NCI-H2029 treated with DMSO at 0.1 percent for 48 hours (cell line): ENCODE results near the gene OSCP1.

ENCODE experiments used
- DNase-seq: peaks from one replicate; lab custom pipeline; 2025; lab: John Stamatoyannopoulos, UW

The OSCP1 gene

DNA sequence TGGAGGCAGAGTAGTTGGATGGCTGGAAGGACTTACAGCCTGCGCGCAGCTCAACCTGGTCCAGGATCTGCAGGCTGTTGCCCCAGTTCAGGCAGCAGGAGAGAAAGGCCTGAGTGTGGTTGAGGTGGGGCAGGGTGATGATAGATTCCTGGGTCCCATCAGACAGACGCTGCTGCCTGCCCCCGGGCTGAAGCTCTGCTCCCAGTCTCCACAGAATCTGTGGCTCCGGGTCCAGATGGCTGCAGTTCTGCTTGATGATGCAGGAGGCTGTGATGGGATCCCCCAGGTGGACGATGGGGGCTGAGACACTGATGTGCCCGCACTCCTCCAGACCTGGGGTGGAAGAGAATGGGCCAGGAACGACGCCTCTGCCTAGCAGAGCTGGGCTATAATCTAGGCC, 25.1 kb upstream of the OSCP1 start:
- no peak for DNase-seq

DNA sequence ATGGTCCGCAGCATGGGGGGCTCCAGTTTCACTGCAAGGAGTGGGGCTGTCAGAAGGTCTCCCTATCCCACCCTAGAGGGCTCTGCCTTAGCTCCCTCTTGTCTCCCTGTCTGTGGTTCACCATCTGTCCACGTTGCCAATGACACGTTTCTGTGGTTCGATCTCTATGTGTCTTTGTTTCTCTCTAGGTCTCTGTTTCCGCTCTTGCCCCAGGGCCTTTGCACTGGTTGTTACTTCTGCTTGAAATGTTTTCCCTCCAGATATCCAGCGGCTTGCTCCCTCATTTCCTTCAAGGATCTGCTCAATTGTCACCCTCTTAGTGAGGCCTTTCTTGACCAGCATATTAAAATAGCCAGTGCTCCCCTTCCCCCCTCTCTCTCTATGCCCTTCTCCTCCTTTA, 22.4 kb upstream of the OSCP1 start:
- DNase-seq = no peak

- no peak for DNase-seq
Observed at GRCh38 chr1:36471830-36472641, 21.8 kb upstream of the OSCP1 start.

DNA sequence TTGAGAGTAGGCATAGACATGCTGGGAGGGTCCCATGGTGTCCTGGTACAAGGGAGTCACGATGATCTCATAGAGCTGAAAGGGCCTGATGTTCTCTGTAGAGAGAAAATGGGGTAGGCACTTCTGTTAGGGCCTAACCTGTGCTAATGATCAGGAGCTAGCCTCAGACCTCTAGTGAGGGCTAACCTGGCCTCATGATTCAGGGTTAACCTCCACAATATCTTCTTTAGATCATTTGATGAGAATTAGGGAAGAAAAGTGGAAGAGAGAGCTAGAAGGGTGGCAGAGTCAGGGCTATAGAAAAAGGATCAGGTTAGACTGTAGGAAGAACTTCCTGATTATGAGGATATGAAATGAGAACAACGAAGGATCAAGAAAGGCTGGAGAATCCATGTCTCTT, 18.9 kb upstream of the OSCP1 start:
- no peak for DNase-seq

GRCh38 chr1:36467700-36468455, 17.6 kb upstream of the OSCP1 start:
- no peak for DNase-seq

- no peak for DNase-seq
Observed at GRCh38 chr1:36467027-36467410, 16.8 kb upstream of the OSCP1 start.

DNA sequence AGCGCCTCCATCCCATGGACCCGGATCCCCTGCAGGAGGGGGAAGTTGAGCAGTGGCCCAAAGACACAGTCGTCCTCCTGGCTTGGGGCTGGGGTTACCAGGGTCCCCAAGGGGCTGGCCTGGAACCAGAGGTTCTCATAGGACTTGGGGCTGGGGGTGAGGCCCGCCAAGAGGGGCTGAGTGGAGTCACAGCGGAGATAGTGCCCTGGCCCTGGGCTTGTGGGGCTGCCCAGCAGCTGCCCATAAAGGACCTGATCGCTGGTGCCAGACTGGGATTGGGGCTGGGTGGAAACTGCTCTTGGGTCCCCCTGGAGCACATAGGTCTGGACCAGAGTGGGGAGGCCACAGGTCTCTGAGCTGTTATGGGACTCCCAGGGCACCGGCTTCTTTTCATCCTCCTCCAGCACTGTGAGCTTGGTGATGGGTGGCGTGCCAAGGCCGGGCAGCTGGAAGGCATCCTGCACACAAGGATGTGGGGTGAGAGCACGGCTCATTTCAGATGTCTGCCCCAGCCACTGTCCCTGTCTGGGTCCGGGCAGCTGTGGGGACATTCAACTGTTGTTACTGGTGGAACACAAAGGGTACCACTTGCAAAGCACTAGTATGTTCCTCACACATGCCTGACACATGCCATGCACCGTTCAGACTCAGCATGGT, 16.2 kb upstream of the OSCP1 start:
- DNase-seq = no peak

DNA sequence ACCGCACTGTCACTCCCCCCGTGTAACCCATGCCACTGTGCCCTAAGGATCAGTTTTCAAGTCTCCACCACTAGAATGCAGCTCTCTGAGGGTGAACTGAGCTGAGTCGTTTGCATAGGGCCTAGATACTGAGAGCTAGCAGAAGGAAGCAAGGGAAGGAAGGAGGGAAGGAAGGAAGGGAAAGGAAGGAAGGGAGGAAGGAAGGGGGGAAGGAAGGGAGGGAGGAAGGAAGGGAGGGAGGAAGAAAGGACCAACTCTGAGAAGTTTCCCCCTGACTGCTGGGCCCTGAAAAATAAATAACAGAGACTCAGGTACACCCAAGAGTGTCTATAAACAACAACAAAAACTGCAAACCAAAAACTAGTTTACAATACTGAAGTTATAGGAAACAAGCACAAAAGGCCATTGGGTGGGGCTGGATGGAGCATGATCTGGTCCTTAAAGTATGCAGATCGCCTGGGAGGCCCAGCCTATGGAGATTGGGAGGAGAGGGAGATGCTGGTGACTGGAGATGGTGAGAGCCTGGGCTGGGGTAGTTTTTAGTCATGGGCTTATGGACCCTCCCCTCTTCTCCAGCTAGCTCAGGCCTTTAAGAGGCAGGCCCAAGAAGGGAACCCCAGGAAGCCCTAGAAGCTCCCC, 15.6 kb upstream of the OSCP1 start:
- no peak for DNase-seq

DNA sequence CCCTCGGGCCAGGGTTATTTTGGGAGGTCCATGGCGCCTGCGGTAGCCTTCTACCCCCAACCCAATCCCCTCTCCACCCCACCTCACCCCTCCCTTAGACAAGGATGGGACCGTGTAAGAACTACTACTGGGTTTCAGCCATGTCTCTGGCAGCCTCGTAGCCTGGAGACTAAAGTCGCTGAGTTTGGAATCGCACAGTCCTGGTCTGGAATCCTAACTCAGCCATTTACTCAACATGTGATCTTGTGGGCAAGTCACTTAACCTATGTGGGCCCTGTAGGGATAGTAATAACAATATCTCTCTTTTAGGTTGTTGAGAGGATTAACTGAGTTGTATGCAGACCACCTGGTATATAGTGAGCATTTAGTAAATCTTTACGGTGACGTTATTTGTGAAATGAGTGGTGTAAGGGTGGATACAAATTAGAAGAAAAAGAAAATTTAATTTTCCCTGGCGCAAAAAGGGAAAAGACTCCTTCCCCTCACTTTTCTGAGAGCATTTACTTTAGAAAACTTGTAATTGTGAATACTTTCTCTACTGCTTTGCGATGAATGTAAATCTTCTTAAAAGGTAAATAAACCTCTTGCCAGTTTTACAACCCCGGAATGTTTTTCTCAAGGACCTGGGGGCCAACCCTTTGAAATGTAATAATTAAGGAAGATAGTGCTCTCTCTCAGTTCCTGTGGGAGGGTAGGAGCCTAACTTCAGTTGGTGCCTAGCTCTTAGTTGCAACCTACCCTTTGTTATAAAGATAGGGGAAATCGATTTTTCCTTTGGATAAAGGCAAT, 14.5 kb upstream of the OSCP1 start:
- peak; percentile 95 for DNase-seq

- DNase-seq = peak; percentile 100
Observed at GRCh38 chr1:36463803-36464604, 13.8 kb upstream of the OSCP1 start, which contains the start of gene MRPS15. Gene MRPS15, minus strand, starts transcription at chr1:36464384. Its CDS starts 109 bp downstream, at chr1:36464275.

DNA sequence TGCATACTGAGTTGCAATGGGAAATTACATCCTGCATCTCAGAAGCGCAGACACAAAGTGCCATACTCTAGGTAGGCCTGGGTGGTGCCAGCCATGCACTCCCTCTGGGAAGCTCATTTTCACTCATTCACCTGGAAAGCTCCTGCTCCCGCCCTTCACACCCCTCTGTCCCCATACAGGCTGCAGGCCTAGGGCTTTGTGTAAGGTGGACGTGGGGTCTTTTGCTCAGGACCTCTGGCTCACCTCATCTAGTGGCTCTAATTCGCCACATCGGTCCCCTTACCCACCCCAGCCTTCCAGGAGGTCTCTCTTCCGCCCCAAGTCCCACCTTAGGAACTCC, 13.2 kb upstream of the OSCP1 start:
- no peak for DNase-seq

GRCh38 chr1:36458910-36459309, 8.7 kb upstream of the OSCP1 start:
- no peak for DNase-seq

- peak; percentile 58 for DNase-seq
Observed at GRCh38 chr1:36457691-36458090, 7.4 kb upstream of the OSCP1 start.

DNA sequence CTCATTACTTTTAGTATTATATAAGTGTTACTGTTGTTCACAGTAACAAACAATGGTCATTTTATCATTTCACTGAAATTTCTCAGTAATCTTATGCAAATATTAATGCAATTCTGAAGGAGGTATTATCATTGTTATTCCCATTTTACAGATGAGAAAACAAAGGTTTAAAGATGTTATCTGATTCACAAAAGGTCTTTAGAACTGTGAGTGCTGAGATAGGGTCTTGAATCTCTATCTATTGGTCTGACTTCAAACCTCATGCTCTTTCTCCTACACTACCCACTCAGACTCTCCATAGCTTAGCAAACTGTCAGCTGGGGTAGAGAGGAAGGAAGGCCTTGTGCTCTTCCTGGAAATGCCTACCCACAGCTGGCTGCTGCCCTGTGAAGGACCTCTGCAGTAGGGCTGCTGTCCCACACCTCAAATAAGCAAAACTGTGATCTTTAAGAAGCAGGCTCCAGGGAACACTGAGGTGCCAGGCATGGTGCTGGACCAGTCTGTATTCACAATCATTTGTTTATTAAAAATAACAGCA, 6.2 kb upstream of the OSCP1 start:
- no peak for DNase-seq

DNA sequence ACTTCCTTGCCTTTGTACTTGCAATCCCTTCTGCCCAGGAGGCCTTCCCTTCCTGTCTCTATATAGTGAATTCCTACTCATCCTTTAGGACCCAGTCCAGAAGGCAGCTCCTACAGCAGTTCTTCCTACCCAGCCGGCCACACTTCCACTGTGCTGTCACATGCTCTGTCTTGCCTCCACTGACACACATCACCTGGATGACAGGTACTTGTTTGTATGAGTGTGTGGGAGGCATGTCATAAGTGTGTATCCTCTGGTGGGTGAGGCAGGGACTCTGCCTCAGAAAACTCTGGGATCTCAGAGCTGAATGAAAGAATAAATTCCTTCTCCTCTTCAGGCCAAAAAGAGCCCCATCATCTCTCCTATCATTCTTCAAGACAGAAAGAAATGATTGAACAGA, 5.1 kb upstream of the OSCP1 start:
- DNase-seq = no peak

DNA sequence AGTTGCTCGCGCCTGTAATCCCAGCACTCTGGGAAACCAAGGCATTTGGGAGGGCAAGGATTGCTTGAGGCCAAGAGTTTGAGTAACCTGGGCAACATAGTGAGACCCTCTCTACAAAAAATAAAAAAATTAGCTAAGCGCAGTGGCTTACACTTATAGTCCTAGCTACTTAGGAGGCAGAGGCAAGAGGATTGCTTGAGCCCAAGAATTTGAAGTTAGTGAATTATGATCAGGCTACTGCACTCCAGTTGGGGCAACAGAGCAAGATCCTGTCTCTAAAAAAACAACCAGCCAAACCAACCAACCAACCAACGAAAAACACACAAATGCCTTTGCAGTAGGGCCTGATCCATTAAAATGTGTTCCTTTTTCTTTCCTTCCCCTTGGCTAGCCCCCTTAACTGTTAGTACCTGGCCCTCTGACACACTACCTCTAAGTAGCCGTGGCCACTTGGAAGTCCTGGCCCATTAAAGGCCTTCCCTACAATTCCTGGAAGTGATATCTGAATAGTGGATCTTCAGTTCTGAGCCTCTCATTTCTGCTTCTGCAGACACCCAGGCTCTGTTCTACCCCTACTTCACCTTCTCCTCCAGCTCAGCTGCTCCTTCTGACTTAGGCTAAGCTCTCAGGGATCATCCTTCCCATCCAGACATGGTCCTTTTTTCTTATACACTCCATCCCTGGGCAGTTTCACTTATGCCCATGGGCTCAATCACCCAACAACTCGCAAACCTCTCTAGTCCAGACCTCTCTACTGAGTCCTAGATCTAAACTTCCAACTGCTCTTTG, 3.5 kb upstream of the OSCP1 start:
- DNase-seq = no peak

DNA sequence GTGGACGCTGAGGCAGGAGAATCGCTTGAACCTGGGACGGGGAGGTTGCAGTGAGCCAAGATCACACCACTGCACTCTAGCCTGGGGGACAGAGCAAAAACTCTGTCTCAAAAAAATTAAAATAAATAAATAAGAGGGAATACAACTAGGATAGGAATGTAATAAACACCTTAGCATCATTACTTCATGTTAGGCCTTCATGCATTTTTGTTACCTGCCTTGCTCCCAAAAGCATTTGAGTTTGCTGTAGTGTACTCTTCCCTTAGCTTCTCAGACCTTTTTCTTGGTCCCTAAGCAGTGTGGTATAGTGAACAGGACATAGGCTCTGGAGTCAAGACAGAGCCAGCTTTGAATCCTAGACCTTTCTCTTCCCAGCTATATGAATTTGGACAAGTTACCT, 2.8 kb upstream of the OSCP1 start:
- no peak for DNase-seq

DNA sequence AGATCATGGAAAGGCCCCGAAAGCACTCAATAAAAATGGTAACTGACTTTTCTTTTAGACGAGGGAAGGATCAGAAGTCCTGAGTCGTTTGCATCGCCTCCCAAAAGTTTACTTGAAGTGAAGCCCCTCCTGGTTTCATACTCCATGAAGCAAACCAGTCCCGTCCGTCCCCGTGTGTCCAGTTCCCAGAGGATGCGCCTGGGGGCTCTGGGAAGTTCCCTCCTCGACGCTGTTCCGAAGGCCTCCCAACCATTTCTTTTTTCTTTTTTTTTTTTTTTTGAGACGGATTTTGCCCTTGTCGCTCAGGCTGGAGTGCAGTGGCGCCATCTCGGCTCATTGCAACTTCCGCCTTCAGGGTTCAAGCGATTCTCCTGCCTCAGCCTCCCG, 661 bp upstream of the OSCP1 start:
- no peak for DNase-seq

DNA sequence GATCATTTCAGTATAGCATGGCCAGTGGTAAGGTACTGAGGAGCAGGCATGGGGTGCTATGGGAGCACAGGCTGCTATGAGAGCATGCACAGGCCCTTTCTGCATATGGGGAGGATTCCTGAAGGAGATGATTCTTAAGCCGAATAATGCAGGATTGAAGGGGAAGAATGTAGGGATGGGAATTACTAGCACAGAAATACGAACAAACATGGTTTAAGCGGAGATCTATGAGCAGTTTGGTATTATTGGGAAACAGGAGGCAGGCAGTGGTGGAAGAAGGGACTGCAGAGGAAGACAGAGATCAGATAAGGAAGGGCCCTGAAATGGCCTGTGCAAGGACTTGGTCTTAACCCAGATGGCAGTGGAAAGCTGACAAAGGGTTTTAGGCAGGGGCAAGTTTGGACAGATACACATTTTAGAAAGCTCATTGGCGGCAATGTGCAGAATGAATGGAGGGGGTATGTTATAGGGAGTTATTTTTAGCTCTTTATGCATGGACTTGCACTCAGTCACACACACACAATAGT, 1.7 kb downstream of the OSCP1 start:
- DNase-seq = no peak

DNA sequence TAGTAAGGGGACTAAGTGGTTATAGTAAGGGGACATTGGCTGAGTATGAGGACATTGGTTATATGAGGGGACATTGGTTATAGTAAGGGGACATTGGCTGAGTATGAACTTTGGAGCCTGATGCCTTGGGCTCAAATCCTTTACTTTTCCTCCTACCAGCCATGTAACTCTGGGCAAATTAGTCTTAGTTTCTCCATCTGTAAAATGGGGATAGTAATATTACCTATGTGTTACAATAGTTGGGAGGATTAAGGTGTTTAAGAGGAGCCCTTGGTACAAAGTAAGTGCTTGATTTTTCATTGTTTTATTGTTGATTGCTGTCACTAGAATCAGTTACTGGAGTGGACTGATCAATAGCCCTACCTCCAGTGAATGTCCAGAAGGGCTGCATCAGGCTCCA, 2.8 kb downstream of the OSCP1 start:
- no peak for DNase-seq
